HepG2 (cell line): ENCODE data around the gene WDR54. TPM values are rescaled to one million over a fixed set of nuclear protein-coding genes. Genes with fewer than 3 reads are reported as not detected.

Source experiments
- AGO2 ChIP-seq: fragments of 200-400 bp; formaldehyde crosslinking; optimal IDR thresholded peaks from 2 replicates; pipeline ENCODE3; 2017; ENCODE audit warnings: mild to moderate bottlenecking, low read depth, low read length, moderate library complexity
- ATAD3A ChIP-seq: sonication (generic); formaldehyde crosslinking; IDR thresholded peaks from 2 replicates; pipeline ENCODE4 v1.4.0; 2020; ENCODE audit warnings: missing genetic modification reagents
- CENPX ChIP-seq: sonication (generic); formaldehyde crosslinking; IDR thresholded peaks from 2 replicates; pipeline ENCODE4 v1.9.0; 2021; ENCODE audit warnings: mild to moderate bottlenecking, missing genetic modification reagents, moderate library complexity
- DNMT3B ChIP-seq: conservative IDR thresholded peaks from 2 replicates; pipeline ENCODE4 v1.6.1; 2016; ENCODE audit warnings: missing biosample characterization, control low read depth
- ELF1 ChIP-seq: sonication (generic); formaldehyde crosslinking; IDR thresholded peaks from 2 replicates; pipeline ENCODE4 v1.4.0; 2020; ENCODE audit warnings: missing genetic modification reagents
- FOXM1 ChIP-seq: sonication (generic); formaldehyde crosslinking; IDR thresholded peaks from 2 replicates; pipeline ENCODE4 v1.5.0; 2020; ENCODE audit warnings: missing genetic modification reagents
- GTF2F1 ChIP-seq: fragments of 150-350 bp; IDR thresholded peaks from 2 replicates; pipeline ENCODE4 v1.6.1; 2014; ENCODE audit warnings: low read length
- KLF16 ChIP-seq, 2 experiments: sonication (generic) in 1 of 2; formaldehyde crosslinking in 1 of 2; IDR thresholded peaks; 2 replicates each; pipeline versions ENCODE4 v1.6.1 to v1.8.0; 2016 to 2023; ENCODE audit warnings: missing genetic modification reagents in 2 of 2, missing compliant biosample characterization in 1 of 2
- NRL ChIP-seq: sonication (generic); formaldehyde crosslinking; IDR thresholded peaks from 2 replicates; pipeline ENCODE4 v1.5.0; 2020; ENCODE audit warnings: missing genetic modification reagents, mild to moderate bottlenecking, moderate library complexity, borderline replicate concordance
- PLSCR1 ChIP-seq: sonication (generic); formaldehyde crosslinking; IDR thresholded peaks from 2 replicates; pipeline ENCODE4 v1.5.0; 2020; ENCODE audit warnings: missing genetic modification reagents, mild to moderate bottlenecking, borderline replicate concordance
- SUZ12 ChIP-seq: fragments of 150-350 bp; IDR thresholded peaks from 2 replicates; pipeline ENCODE4 v1.6.1; 2014; ENCODE audit warnings: low read depth, low read length
- TFE3 ChIP-seq: IDR thresholded peaks from 2 replicates; pipeline ENCODE4 v1.6.1; 2016
- TOPORS ChIP-seq: sonication (generic); formaldehyde crosslinking; IDR thresholded peaks from 2 replicates; pipeline ENCODE4 v1.8.0; 2023; ENCODE audit warnings: mild to moderate bottlenecking, missing genetic modification reagents
- ZBTB2 ChIP-seq: sonication (generic); formaldehyde crosslinking; IDR thresholded peaks from 2 replicates; pipeline ENCODE4 v1.8.0; 2022; ENCODE audit warnings: low read depth, missing genetic modification reagents
- ZKSCAN5 ChIP-seq: sonication (generic); formaldehyde crosslinking; IDR thresholded peaks from 2 replicates; pipeline ENCODE4 v1.5.1; 2020; ENCODE audit warnings: mild to moderate bottlenecking, missing genetic modification reagents
- ZNF12 ChIP-seq: sonication (generic); formaldehyde crosslinking; IDR thresholded peaks from 2 replicates; pipeline ENCODE4 v1.5.0; 2020; ENCODE audit warnings: missing genetic modification reagents
- ZNF20 ChIP-seq: sonication (generic); formaldehyde crosslinking; IDR thresholded peaks from 2 replicates; pipeline ENCODE4 v1.4.0; 2020; ENCODE audit warnings: mild to moderate bottlenecking, moderate library complexity, missing genetic modification reagents
- ZNF567 ChIP-seq: sonication (generic); formaldehyde crosslinking; IDR thresholded peaks from 2 replicates; pipeline ENCODE4 v1.8.1; 2023; ENCODE audit warnings: mild to moderate bottlenecking, missing genetic modification reagents, borderline replicate concordance
- ZNF614 ChIP-seq: IDR thresholded peaks from 2 replicates; pipeline ENCODE4 v1.6.1; 2018; ENCODE audit warnings: missing biosample characterization, missing genetic modification reagents, inconsistent platforms, borderline replicate concordance
- ZNF709 ChIP-seq: sonication (generic); formaldehyde crosslinking; IDR thresholded peaks from 2 replicates; pipeline ENCODE4 v1.5.0; 2020; ENCODE audit warnings: mild to moderate bottlenecking, missing genetic modification reagents
- ZNF713 ChIP-seq: sonication (generic); formaldehyde crosslinking; IDR thresholded peaks from 2 replicates; pipeline ENCODE4 v1.4.0; 2020; ENCODE audit warnings: mild to moderate bottlenecking, missing genetic modification reagents
- ZNF879 ChIP-seq: sonication (generic); formaldehyde crosslinking; IDR thresholded peaks from 2 replicates; pipeline ENCODE4 v1.8.1; 2023; ENCODE audit warnings: missing genetic modification reagents
- ZSCAN9 ChIP-seq: IDR thresholded peaks from 2 replicates; pipeline ENCODE4 v1.6.1; 2016; ENCODE audit warnings: borderline replicate concordance
- polyA plus RNA-seq, 8 experiments: library from polyadenylated mRNA; depleted of rRNA in 3 of 8; stranded (reverse) in 7 of 8; unstranded in 1 of 8; fragments of >200 nt; fragmentation: Illumina TruSeq in 4 of 8; extraction: Trizol in 4 of 8; gene quantifications; 2 replicates each; pipeline versions ENCODE4 v1.2.1 to v1.2.3, GENCODE V29; 2011 to 2016; ENCODE audit warnings: low read depth in 4 of 8, missing spikeins in 1 of 8, mixed read lengths in 1 of 8; ENCODE audit not compliant: insufficient read depth in 1 of 8
- total RNA-seq, 5 experiments: library from RNA; depleted of rRNA; stranded (reverse); fragments of >200 nt; fragmentation: Illumina TruSeq; extraction: Trizol; gene quantifications; 2 replicates each; pipeline ENCODE4 v1.2.3, GENCODE V29; 2016; ENCODE audit warnings: low read depth in 1 of 5
- TF ChIP-seq, protein P1 (sequence below): sonication (generic); formaldehyde crosslinking; IDR thresholded peaks from 2 replicates; pipeline ENCODE4 v1.4.0; 2020; ENCODE audit warnings: missing genetic modification reagents, low read depth, mild to moderate bottlenecking, borderline replicate concordance
- TF ChIP-seq, protein P2 (sequence below): sonication (generic); formaldehyde crosslinking; IDR thresholded peaks from 2 replicates; pipeline ENCODE4 v1.9.0; 2021; ENCODE audit warnings: missing genetic modification reagents, borderline replicate concordance

Gene WDR54
- total and polyA plus RNA-seq, 2 of the 13 experiments (the other 11 are each of a cell fraction or from before 2014, with no cell fraction given) = 2.0 to 17.3 TPM

DNA sequence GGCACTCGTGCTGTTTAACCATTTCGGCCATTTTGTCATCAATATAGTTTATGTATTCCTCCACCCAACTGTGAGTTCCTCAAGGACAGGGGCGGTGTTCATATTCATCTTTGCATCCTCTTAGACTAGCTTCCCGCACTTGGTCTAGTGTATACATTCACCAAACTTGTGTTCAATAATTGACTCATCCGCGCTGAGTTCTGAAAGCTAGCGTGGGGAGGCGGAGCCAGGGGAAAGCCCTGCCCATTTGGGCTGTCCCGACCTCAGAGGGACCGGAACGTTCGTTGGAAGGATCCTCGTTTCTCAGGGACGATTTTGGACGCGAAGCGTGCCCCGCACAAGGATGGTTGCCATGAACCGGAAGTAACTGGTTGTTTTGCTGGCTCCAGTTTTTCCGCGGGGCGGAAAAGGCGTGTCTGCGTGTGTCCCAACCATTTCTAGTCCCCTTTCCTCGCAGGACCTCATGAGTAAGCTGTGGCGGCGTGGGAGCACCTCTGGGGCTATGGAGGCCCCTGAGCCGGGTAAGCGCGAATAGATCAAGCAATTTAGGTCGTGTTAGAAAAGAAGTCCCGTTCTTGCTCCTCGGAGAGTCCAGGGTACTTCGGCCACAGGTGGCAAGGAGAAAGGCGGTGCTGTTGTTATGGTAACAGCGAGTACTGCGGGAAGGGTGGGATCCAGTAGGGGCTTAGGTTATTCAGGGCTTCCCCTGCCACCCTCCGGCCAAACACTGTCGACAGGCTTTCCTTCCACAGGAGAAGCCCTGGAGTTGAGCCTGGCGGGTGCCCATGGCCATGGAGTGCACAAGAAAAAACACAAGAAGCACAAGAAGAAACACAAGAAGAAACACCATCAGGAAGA, 33.4 kb downstream of the WDR54 start, which contains the start of gene INO80B (continued):
- 0 out of 2 replicates have a peak, but pooled peaks have one; percentile 17 for TF ChIP-seq SUZ12
- TF ChIP-seq AGO2 = no peak
- peak; percentile 81 for TF ChIP-seq NRL (CRISPR knock-in tag)
- peak; percentile 98 for TF ChIP-seq ZNF567
- TF ChIP-seq ATAD3A (CRISPR knock-in tag) = no peak
- TF ChIP-seq ZNF20 (CRISPR knock-in tag) = no peak
- no peak for TF ChIP-seq FOXM1 (CRISPR knock-in tag)
- peak; percentile 97 for TF ChIP-seq ZSCAN9 (CRISPR knock-in tag)
- TF ChIP-seq PLSCR1 (CRISPR knock-in tag) = no peak
- peak; percentile 62 for TF ChIP-seq ZNF12
- no peak for TF ChIP-seq ZKSCAN5 (CRISPR knock-in tag)
- TF ChIP-seq, protein P1, sequence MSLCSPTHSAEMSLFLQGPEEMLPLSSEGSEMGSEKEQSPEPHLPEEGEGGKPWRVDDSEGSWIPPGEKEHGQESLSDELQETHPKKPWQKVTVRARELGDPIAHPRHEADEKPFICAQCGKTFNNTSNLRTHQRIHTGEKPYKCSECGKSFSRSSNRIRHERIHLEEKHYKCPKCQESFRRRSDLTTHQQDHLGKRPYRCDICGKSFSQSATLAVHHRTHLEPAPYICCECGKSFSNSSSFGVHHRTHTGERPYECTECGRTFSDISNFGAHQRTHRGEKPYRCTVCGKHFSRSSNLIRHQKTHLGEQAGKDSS (CRISPR knock-in tag) = peak; percentile 93
- no peak for TF ChIP-seq GTF2F1
- TF ChIP-seq ZBTB2 (CRISPR knock-in tag) = 0 out of 2 replicates have a peak, but pooled peaks have one; percentile 54
- TF ChIP-seq CENPX = no peak
- peak; percentile 91 for TF ChIP-seq TOPORS (CRISPR knock-in tag)
- peak; percentile 76; the same call in 1 of the 2 replicates for TF ChIP-seq TFE3 (CRISPR knock-in tag)
- peak; percentile 94 to 100 for TF ChIP-seq KLF16 (CRISPR knock-in tag; IDR thresholded peaks at IDR 0.05)
- TF ChIP-seq, protein P2, sequence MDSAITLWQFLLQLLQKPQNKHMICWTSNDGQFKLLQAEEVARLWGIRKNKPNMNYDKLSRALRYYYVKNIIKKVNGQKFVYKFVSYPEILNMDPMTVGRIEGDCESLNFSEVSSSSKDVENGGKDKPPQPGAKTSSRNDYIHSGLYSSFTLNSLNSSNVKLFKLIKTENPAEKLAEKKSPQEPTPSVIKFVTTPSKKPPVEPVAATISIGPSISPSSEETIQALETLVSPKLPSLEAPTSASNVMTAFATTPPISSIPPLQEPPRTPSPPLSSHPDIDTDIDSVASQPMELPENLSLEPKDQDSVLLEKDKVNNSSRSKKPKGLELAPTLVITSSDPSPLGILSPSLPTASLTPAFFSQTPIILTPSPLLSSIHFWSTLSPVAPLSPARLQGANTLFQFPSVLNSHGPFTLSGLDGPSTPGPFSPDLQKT (CRISPR knock-in tag) = no peak
- TF ChIP-seq ZNF879 (CRISPR knock-in tag) = no peak
- TF ChIP-seq DNMT3B = peak; percentile 91
- peak; percentile 97 for TF ChIP-seq ZNF614 (CRISPR knock-in tag)
- TF ChIP-seq ELF1 (CRISPR knock-in tag) = peak; percentile 99
- TF ChIP-seq ZNF709 = peak; percentile 85
- TF ChIP-seq ZNF713 (CRISPR knock-in tag) = 0 out of 2 replicates have a peak, but pooled peaks have one; percentile 75
